Cardiac muscle cell (in vitro differentiated cells and primary cell): ENCODE results near the gene UMOD. TPM values are rescaled to one million over a fixed set of nuclear protein-coding genes. Genes with fewer than 3 reads are reported as not detected.
"Not testable (repeated sequence)": the region's sequence is repeated elsewhere in the genome, so short reads cannot be mapped to it uniquely, and the experiment has no call there.

ENCODE experiments used
- DNase-seq, 2 donors: peaks; one replicate each; pipeline versions ENCODE4 v3.0.0 to v3.0.0-alpha.2; 2010 to 2017; ENCODE audit warnings: low read depth in 1 of 2, low spot score in 1 of 2
- H3K27ac ChIP-seq: fragments of 200-600 bp; sonication (generic); 2 replicates; pipeline ENCODE4 v1.5.1; 2016
- H3K27me3 ChIP-seq: fragments of 200-600 bp; sonication (generic); 2 replicates; pipeline ENCODE4 v1.6.0; 2016; ENCODE audit warnings: control low read depth
- H3K36me3 ChIP-seq: fragments of 200-600 bp; sonication (generic); 2 replicates; pipeline ENCODE4 v1.5.1; 2016; ENCODE audit warnings: control low read depth
- H3K4me1 ChIP-seq: fragments of 200-600 bp; sonication (generic); 2 replicates; pipeline ENCODE4 v1.8.1; 2017; ENCODE audit warnings: low read depth, mild to moderate bottlenecking, mixed run types
- H3K4me3 ChIP-seq: fragments of 200-600 bp; sonication (generic); 2 replicates; pipeline ENCODE4 v1.5.1; 2016; ENCODE audit warnings: mild to moderate bottlenecking
- H3K9me3 ChIP-seq: fragments of 200-600 bp; sonication (generic); 2 replicates; pipeline ENCODE4 v1.5.1; 2017; ENCODE audit warnings: low read depth, mild to moderate bottlenecking, control low read depth
- CTCF ChIP-seq: IDR thresholded peaks from 2 replicates; pipeline ENCODE4 v1.5.1; 2012; ENCODE audit warnings: low read depth, mild to moderate bottlenecking, low read length
- polyA plus RNA-seq: library from polyadenylated mRNA; unstranded; fragments of >200 nt; fragmentation: Nextera tagmentation; extraction: Ambion mirVana; gene quantifications from 2 replicates; pipeline ENCODE4 v1.2.1, GENCODE V29; 2016
- total RNA-seq: library from RNA; depleted of rRNA; stranded (reverse); fragments of >200 nt; gene quantifications from 2 replicates; pipeline ENCODE4 v1.2.3, GENCODE V29; 2016

The UMOD gene
- total and polyA plus RNA-seq, 2 experiments from 2014 or later = not detected

- Histone ChIP-seq H3K9me3 (no peaks in the 10 kb centered on the region), H3K4me3 (no peak overlapping the region), H3K36me3 (no peaks in the 10 kb centered on the region), H3K4me1 (no peaks in the 10 kb centered on the region), H3K27ac (no peak overlapping the region), H3K27me3 (peaks cover 7% of the 10 kb centered on the region)
- TF ChIP-seq CTCF = no peak
- DNase-seq = no peak
These were observed 35.8 kb downstream of the UMOD start for GRCh38 chr16:20316715-20317114.

- H3K27ac ChIP-seq = no peak overlapping the region
- H3K4me1 ChIP-seq = no peaks in the 10 kb centered on the region
- no peak overlapping the region for H3K4me3 ChIP-seq
- H3K36me3 ChIP-seq = no peaks in the 10 kb centered on the region
- no peak for DNase-seq
- no peak for TF ChIP-seq CTCF
- H3K27me3 ChIP-seq = peaks cover 7% of the 10 kb centered on the region
- H3K9me3 ChIP-seq = no peaks in the 10 kb centered on the region
These were observed 36.8 kb downstream of the UMOD start for GRCh38 chr16:20315764-20316163.

GRCh38 chr16:20314575-20314974 is 37.9 kb downstream of the UMOD start:
- Histone ChIP-seq H3K9me3 (no peaks in the 10 kb centered on the region), H3K27ac (no peak overlapping the region), H3K4me3 (no peak overlapping the region), H3K36me3 (no peaks in the 10 kb centered on the region), H3K27me3 (peaks cover 7% of the 10 kb centered on the region), H3K4me1 (no peaks in the 10 kb centered on the region)
- TF ChIP-seq CTCF = no peak
- DNase-seq = no peak

GRCh38 chr16:20313741-20314140 is 38.8 kb downstream of the UMOD start:
- Histone ChIP-seq H3K36me3 (no peaks in the 10 kb centered on the region), H3K4me1 (no peaks in the 10 kb centered on the region), H3K27ac (no peak overlapping the region), H3K9me3 (no peaks in the 10 kb centered on the region), H3K27me3 (peaks cover 7% of the 10 kb centered on the region), H3K4me3 (no peak overlapping the region)
- TF ChIP-seq CTCF = no peak
- DNase-seq = no peak

- H3K4me3 ChIP-seq, DNase-seq, H3K27me3 ChIP-seq, H3K36me3 ChIP-seq, H3K27ac ChIP-seq, H3K4me1 ChIP-seq, H3K9me3 ChIP-seq: not testable (repeated sequence)
These were observed 39.9 kb downstream of the UMOD start for GRCh38 chr16:20312536-20313095.

GRCh38 chr16:20311548-20311947 is 41.0 kb downstream of the UMOD start:
- no peak overlapping the region for H3K27ac ChIP-seq
- H3K4me1 ChIP-seq = no peaks in the 10 kb centered on the region
- H3K36me3 ChIP-seq = no peaks in the 10 kb centered on the region
- no peak overlapping the region for H3K4me3 ChIP-seq
- peaks cover 5% of the 10 kb centered on the region for H3K27me3 ChIP-seq
- no peak for TF ChIP-seq CTCF
- no peaks in the 10 kb centered on the region for H3K9me3 ChIP-seq
- DNase-seq = no peak
